Stimulated activated naive CD8-positive, alpha-beta T cell treated with anti-CD3 and anti-CD28 coated beads, Interleukin-15, Interleukin-2, amounts not matched to agents 100 U/mL and 50 U/mL, for 24 hours (primary cell): ENCODE measurements around the gene PRR15L.

Experiments
- ATAC-seq: fragments of 150-1000 bp; cut with Tn5 transposase; one replicate; pipeline ENCODE4 v1.10.0; 2021
- DNase-seq: peaks from one replicate; pipeline ENCODE4 v3.0.0; 2021

Gene PRR15L

GRCh38 chr17:47959825-47960655, 2.4 kb upstream of the PRR15L start:
- ATAC-seq, result no peak

GRCh38 chr17:47956791-47957590, 692 bp downstream of the PRR15L start:
- ATAC-seq, result no peak

More at GRCh38 chr17:47959825-47960655, 2.4 kb upstream of the PRR15L start:
- DNase-seq, result no peak

GRCh38 chr17:47955497-47956461, 1.9 kb downstream of the PRR15L start:
- ATAC-seq (no peak), DNase-seq (no peak)

More at GRCh38 chr17:47956791-47957590, 692 bp downstream of the PRR15L start:
- no peak for DNase-seq

GRCh38 chr17:47953909-47954308, 3.8 kb downstream of the PRR15L start:
- no peak for ATAC-seq
- DNase-seq, result no peak

GRCh38 chr17:47952171-47953021, 5.3 kb downstream of the PRR15L start:
- DNase-seq (no peak), ATAC-seq (no peak)

GRCh38 chr17:47950448-47950847, 7.2 kb downstream of the PRR15L start:
- DNase-seq, result no peak
- no peak for ATAC-seq

- no peak for DNase-seq
- no peak for ATAC-seq
Measured at GRCh38 chr17:47949946-47950345, 7.7 kb downstream of the PRR15L start.

- ATAC-seq (peak; percentile 67), DNase-seq (peak; percentile 92)
Measured at GRCh38 chr17:47949197-47949759, 8.4 kb downstream of the PRR15L start.

GRCh38 chr17:47948706-47949196, 8.9 kb downstream of the PRR15L start:
- no peak for DNase-seq

GRCh38 chr17:47946929-47947397, 10.7 kb downstream of the PRR15L start:
- DNase-seq (peak; percentile 81), ATAC-seq (peak; percentile 83)

More at GRCh38 chr17:47948706-47949196, 8.9 kb downstream of the PRR15L start:
- no peak for ATAC-seq

GRCh38 chr17:47946516-47946915, 11.2 kb downstream of the PRR15L start:
- ATAC-seq, result no peak
- no peak for DNase-seq

- ATAC-seq (no peak), DNase-seq (no peak)
Measured at GRCh38 chr17:47945529-47946508, 11.9 kb downstream of the PRR15L start.

GRCh38 chr17:47945080-47945479, 12.6 kb downstream of the PRR15L start:
- DNase-seq (no peak), ATAC-seq (no peak)

- no peak for ATAC-seq
- no peak for DNase-seq
Measured at GRCh38 chr17:47942568-47942967, 15.1 kb downstream of the PRR15L start.

GRCh38 chr17:47942096-47942510, 15.6 kb downstream of the PRR15L start:
- no peak for ATAC-seq
- DNase-seq, result peak; percentile 21

- ATAC-seq (peak; percentile 96), DNase-seq (peak; percentile 93)
Measured at GRCh38 chr17:47941246-47942095, 16.2 kb downstream of the PRR15L start, which contains the start of gene PNPO. Gene PNPO (plus strand): TSS chr17:47941571. CDS start chr17:47941676, 105 bp downstream.

GRCh38 chr17:47937941-47938340, 19.7 kb downstream of the PRR15L start:
- ATAC-seq, result no peak

GRCh38 chr17:47935961-47936360, 21.7 kb downstream of the PRR15L start:
- DNase-seq, result no peak
- no peak for ATAC-seq

More at GRCh38 chr17:47937941-47938340, 19.7 kb downstream of the PRR15L start:
- no peak for DNase-seq
